ENCODE results near the gene KRT81. TPM values are rescaled to one million over a fixed set of nuclear protein-coding genes. Genes with fewer than 3 reads are reported as not detected.

Gene KRT81
- polyA plus RNA-seq, 1 experiment = 2.3 TPM

DNA sequence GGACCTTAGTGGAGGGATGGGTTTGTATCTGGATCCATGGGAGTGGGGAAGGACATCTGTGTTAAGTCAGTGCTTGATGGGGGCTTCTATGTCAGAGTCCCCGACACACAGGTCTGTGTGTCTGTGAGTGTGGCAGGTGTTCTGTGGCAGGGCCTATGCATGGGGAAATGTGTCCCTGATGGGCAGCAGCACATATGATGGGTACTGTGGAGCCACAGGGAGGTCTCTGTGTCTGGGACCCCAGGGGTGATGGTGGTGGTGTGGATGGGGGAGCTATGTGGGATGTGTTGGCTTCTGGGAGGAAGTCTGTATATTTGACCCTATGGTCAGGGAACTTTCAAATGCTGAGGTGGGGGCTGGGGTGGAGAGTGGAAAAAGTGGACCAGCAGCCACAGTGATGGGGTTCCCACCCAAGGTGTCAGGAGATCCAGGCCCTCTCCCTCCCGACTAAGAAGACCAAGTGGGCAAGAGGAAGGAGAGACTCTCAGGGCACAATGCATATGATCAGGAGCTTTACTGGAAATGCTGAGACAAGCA is 41.8 kb downstream of the KRT81 start:
- H3K27ac ChIP-seq (ENCODE audit: low read depth, low read length) = no peak overlapping the region
- DNase-seq (ENCODE audit: low read depth, low spot score) = no peak
- H3K27me3 ChIP-seq (ENCODE audit: control insufficient read depth, insufficient read depth, low read length) = peaks cover 16% of the 10 kb centered on the region
- H3K4me3 ChIP-seq (ENCODE audit: low read depth, low read length) = no peak overlapping the region
- TF ChIP-seq, protein P1, sequence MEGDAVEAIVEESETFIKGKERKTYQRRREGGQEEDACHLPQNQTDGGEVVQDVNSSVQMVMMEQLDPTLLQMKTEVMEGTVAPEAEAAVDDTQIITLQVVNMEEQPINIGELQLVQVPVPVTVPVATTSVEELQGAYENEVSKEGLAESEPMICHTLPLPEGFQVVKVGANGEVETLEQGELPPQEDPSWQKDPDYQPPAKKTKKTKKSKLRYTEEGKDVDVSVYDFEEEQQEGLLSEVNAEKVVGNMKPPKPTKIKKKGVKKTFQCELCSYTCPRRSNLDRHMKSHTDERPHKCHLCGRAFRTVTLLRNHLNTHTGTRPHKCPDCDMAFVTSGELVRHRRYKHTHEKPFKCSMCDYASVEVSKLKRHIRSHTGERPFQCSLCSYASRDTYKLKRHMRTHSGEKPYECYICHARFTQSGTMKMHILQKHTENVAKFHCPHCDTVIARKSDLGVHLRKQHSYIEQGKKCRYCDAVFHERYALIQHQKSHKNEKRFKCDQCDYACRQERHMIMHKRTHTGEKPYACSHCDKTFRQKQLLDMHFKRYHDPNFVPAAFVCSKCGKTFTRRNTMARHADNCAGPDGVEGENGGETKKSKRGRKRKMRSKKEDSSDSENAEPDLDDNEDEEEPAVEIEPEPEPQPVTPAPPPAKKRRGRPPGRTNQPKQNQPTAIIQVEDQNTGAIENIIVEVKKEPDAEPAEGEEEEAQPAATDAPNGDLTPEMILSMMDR (IDR thresholded peaks at IDR 0.05; ENCODE audit: low read depth, low read length) = no peak
- POLR2A ChIA-PET = no interaction called here
- CTCF ChIA-PET = no interaction called here
- no peaks in the 10 kb centered on the region; the same call in 1 of the 2 replicates for H3K9me3 ChIP-seq (ENCODE audit: control insufficient read depth, insufficient read depth, low read length)

DNA sequence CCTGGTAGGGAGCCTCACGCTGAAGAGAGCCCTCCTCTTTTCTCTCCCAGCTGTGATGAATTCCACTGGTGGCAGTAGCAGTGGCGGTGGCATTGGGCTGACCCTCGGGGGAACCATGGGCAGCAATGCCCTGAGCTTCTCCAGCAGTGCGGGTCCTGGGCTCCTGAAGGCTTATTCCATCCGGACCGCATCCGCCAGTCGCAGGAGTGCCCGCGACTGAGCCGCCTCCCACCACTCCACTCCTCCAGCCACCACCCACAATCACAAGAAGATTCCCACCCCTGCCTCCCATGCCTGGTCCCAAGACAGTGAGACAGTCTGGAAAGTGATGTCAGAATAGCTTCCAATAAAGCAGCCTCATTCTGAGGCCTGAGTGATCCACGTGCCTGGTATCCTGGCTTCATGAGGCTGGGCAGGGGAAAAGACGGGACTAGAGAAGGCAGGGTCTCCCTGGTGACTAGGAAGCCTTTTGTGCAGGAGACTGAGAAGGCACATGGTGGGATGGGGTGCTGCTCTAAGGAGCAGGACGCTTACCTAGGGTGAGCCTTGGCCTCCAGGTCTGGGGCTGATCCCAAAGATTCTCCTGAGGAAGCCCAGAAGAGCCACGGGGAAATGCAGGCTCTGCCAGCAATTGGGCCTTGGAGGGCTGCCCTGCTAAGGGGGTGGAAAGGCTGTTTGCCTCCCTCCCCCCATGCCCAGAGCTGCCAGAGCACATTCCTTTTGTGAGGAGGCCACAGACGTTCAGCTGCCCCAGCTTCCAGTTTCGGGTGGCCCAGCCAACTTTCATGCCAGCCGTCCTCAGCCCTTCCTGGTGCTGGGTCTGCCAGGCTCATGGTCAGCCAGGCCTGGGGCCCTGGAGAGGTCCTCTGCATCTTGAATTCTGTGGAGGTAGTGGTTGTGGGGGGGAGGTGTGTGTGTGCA is 42.5 kb downstream of the KRT81 start:
- H3K27me3 ChIP-seq (ENCODE audit: control insufficient read depth, insufficient read depth, low read length) = peaks cover 10% of the 10 kb centered on the region
- no peak overlapping the region for H3K27ac ChIP-seq (ENCODE audit: low read depth, low read length)
- ChIA-PET POLR2A (no interaction called here), CTCF (interaction anchor here (0.6 to 1.3 kb wide), 2 partner anchors 17 to 31 kb away, joined by 3 to 6 read pairs; no protein-coding TSS in a partner anchor)
- TF ChIP-seq, protein P1 (IDR thresholded peaks at IDR 0.05; ENCODE audit: low read depth, low read length) = no peak
- no peak overlapping the region for H3K4me3 ChIP-seq (ENCODE audit: low read depth, low read length)
- no peak for DNase-seq (ENCODE audit: low read depth, low spot score)
- no peaks in the 10 kb centered on the region; the same call in 1 of the 2 replicates for H3K9me3 ChIP-seq (ENCODE audit: control insufficient read depth, insufficient read depth, low read length)

DNA sequence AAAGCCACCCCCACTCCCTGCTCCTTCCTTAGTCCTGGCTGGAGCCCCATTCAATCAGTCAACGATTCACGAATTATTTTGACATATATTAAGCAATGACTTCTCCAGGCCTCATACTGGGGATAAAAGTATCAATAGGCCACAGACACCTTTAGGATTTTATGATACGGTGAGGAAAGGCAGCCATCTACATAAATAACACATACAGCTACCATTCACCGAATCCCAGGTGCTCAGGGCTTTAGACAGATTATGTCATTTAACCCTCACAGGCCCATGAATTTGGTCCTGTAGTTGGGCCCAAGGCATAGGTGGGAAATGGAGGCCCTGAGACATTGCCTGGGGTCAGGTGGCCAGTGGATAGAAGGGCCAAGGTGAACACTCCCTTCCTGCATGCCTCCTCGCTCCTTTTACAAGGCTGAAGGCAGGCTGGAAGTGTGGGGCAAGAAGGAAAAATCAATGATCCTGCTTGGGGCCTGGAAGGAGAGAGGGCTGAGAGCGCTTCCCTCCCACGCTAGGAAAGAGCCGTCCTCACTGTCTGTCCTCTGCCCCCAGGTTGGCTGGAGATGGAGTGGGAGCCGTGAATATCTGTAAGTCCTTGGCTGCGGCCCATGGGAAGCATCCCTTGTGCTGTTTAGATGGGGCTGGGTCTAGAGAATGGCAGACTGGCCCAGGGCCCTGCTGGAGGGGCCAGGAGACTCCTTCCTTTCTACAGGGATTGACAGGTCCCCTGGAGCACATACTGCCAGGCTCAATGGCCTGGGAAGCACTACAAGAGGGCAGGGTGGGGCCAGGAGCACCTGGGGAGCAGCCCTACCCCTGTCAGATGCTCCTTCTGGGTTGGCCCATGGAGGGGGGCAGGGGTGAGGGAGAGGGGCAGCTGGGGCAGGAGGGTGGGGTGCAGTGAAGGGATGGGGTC is 43.5 kb downstream of the KRT81 start:
- DNase-seq (ENCODE audit: low read depth, low spot score) = no peak
- POLR2A ChIA-PET = no interaction called here

DNA sequence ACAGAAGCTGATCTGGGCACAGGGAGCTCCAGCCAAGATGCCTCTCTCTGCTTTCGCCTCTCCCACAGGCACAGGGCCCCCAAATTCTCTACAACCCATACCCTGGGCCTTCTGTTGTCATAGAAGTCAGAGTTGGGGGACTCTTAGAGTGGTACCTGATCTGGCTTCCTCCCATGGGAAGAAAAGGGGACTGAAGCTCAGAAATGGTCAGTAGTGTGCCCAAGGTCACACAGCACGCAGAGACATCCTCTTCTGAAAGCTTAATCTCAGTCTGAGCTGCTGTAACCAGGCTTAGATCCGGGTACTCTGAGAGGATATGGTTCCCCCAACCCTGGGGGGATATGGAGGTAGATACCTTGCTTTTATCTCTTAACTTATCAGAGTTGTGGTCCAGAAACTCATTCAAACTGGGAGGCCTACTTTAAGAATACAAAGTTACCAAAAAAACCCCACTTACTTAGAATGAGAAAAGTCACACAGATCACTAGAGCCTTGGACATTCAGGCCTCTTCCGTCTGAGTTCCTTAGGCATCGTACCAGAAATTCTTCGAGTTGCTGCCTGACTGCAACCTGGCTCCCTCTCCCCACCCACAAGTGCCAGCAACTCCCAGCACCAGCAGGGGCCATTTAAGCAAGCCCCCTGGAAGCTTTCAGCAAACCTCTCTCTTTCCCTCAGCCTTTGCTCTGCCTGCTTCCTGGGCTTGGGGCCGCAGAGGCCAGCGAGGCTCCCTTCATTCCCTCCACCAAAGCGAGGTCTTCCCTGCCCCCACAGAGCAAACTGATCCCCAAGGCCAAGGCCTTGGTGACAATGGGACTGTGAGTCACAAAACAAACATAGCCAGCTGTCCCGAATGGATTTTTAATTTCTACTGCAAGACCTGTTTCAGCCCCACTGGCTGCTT is 44.4 kb downstream of the KRT81 start:
- H3K9me3 ChIP-seq (ENCODE audit: control insufficient read depth, insufficient read depth, low read length) = no peaks in the 10 kb centered on the region; the same call in 1 of the 2 replicates
- H3K4me3 ChIP-seq (ENCODE audit: low read depth, low read length) = no peak overlapping the region
- no peak for DNase-seq (ENCODE audit: low read depth, low spot score)
- CTCF ChIA-PET = interaction anchor here (1.6 to 4.9 kb wide), 2 partner anchors 32 to 638 kb away, joined by 3 to 42 read pairs; no protein-coding TSS in a partner anchor
- peaks cover 10% of the 10 kb centered on the region for H3K27me3 ChIP-seq (ENCODE audit: control insufficient read depth, insufficient read depth, low read length)
- TF ChIP-seq, protein P1 (IDR thresholded peaks at IDR 0.05; ENCODE audit: low read depth, low read length) = no peak
- H3K27ac ChIP-seq (ENCODE audit: low read depth, low read length) = no peak overlapping the region
- POLR2A ChIA-PET = no interaction called here

More for the DNA sequence above, 43.5 kb downstream of the KRT81 start:
- CTCF ChIA-PET = interaction anchor here (0.6 to 4.9 kb wide), 3 partner anchors 18 to 31 kb away, joined by 3 to 42 read pairs (median 6); no protein-coding TSS in a partner anchor
- TF ChIP-seq, protein P1 (IDR thresholded peaks at IDR 0.05; ENCODE audit: low read depth, low read length) = no peak
- Histone ChIP-seq H3K27ac (ENCODE audit: low read depth, low read length) (no peak overlapping the region), H3K27me3 (ENCODE audit: control insufficient read depth, insufficient read depth, low read length) (peaks cover 10% of the 10 kb centered on the region), H3K4me3 (ENCODE audit: low read depth, low read length) (no peak overlapping the region), H3K9me3 (ENCODE audit: control insufficient read depth, insufficient read depth, low read length) (no peaks in the 10 kb centered on the region; the same call in 1 of the 2 replicates)

Data from AG04450 (cell line).